Tibial nerve (tissue), 4 donors: ENCODE data around the gene TKFC.

Experiments
- EP300 ChIP-seq, 2 donors: sonication (generic); formaldehyde crosslinking; IDR thresholded peaks; one replicate each; pipeline ENCODE4 v1.6.1; 2017; ENCODE audit warnings: antibody characterized with exemption in 2 of 2, mild to moderate bottlenecking in 1 of 2
- POLR2A ChIP-seq, 2 donors: fragments of 450-650 bp; IDR thresholded peaks; one replicate each; pipeline ENCODE4 v1.6.1; 2017; ENCODE audit warnings: antibody characterized with exemption in 2 of 2, mild to moderate bottlenecking in 2 of 2, moderate library complexity in 2 of 2
- TF ChIP-seq, protein P1 (sequence below), 5 experiments: fragments of 200-600 bp in 3 of 5; fragments of 450-650 bp in 2 of 5; sonication (generic) in 3 of 5; IDR thresholded peaks; one replicate each; pipeline ENCODE4 v1.5.1; 2016 to 2019; ENCODE audit warnings: antibody characterized with exemption in 5 of 5, mild to moderate bottlenecking in 3 of 5, moderate library complexity in 2 of 5

DNA sequence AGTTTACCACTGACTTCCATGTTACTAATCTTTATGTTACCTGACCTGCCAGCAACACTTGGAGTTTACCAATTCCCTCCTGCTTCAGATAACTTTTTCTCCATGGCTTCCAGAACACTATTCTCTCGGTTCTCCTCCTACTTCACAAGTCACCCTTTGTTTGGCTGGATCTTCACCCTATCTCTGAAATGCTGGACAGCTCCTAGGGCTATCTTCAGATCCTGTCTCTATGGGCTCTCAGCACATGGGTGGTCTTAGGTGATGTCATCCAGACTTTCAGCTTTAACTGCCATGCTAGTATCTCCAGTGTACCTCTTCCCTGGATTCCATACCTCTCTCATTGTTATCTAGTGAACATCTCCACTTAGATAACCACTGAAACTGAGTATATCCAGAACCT, 25.7 kb upstream of the TKFC start:
- TF ChIP-seq, protein P1, sequence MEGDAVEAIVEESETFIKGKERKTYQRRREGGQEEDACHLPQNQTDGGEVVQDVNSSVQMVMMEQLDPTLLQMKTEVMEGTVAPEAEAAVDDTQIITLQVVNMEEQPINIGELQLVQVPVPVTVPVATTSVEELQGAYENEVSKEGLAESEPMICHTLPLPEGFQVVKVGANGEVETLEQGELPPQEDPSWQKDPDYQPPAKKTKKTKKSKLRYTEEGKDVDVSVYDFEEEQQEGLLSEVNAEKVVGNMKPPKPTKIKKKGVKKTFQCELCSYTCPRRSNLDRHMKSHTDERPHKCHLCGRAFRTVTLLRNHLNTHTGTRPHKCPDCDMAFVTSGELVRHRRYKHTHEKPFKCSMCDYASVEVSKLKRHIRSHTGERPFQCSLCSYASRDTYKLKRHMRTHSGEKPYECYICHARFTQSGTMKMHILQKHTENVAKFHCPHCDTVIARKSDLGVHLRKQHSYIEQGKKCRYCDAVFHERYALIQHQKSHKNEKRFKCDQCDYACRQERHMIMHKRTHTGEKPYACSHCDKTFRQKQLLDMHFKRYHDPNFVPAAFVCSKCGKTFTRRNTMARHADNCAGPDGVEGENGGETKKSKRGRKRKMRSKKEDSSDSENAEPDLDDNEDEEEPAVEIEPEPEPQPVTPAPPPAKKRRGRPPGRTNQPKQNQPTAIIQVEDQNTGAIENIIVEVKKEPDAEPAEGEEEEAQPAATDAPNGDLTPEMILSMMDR (IDR thresholded peaks at IDR 0.05): no peak
- TF ChIP-seq EP300 (IDR thresholded peaks at IDR 0.05): no peak
- no peak for TF ChIP-seq POLR2A (IDR thresholded peaks at IDR 0.05)
